ENCODE results near the gene LPCAT1.
"Not testable (repeated sequence)": the region's sequence is repeated elsewhere in the genome, so short reads cannot be mapped to it uniquely, and the experiment has no call there.

LPCAT1 gene

DNA sequence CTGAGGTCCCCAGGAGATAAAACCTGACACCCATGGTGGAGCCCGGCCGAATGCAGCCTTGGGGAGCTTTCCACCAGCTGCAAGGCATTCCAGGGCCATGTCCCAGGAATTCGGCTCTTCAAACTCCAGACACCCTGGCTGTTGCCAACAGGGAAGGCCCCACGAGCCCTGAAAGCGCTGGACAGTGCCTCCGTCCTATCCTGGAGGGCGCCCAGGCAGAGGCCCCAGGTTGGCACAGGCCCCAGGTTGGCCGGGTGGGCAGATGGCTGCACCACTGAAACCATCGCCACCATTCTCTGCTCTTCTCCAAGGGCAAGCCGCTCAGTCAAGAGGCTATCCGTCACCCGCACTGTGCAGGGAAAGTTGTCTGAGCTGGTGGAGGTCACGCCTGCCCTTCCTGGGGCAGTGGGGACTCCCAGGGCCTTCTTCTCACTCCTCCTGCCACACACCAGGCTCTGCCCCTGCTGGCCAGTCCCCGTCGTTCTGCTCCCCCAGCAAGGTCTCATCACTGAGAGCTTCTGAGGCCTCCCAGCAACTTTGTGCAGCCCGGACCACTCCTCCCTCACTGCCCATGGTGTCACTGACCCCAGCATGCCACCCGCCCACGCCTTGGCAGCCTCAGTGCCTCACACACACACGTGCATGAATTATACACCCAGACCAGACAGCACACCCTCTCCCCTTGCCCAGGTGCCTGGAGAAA, 99.7 kb downstream of the LPCAT1 start:
- no peak for DNase-seq (ENCODE audit: low spot score)

DNA sequence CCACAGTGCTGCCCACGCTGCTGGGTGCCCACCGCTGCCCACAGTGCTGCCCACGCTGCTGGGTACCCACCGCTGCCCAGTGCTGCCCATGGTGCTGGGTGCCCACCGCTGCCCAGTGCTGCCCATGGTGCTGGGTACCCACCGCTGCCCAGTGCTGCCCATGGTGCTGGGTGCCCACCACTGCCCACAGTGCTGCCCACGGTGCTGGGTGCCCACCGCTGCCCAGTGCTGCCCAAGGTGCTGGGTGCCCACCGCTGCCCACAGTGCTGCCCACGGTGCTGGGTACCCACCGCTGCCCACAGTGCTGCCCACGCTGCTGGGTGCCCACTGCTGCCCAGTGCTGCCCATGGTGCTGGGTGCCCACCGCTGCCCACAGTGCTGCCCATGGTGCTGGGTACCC, 101.2 kb downstream of the LPCAT1 start:
- DNase-seq (ENCODE audit: low spot score) = not testable (repeated sequence)

- DNase-seq (ENCODE audit: low spot score) = no peak
Observed at GRCh38 chr5:1421521-1422341, 102.0 kb downstream of the LPCAT1 start.

- DNase-seq (ENCODE audit: low spot score) = no peak
Observed at GRCh38 chr5:1420211-1421195, 103.3 kb downstream of the LPCAT1 start.

GRCh38 chr5:1419476-1420210, 104.1 kb downstream of the LPCAT1 start:
- DNase-seq (ENCODE audit: low spot score) = no peak

DNA sequence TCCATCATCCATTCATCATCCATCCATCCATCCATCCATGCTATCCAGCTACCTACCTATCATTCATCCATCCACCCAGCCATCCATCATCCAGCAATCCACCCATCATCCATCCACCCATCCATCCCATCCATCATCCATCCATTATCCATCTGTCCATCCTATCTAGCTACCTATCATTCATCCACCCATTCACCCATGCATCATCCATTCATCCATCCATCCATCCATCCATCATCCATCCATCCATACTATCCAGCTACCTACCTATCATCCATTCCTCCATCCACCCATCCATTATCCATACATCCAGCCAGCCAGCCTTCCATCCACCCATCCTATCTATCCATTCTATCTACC, 104.9 kb downstream of the LPCAT1 start:
- no peak for DNase-seq (ENCODE audit: low spot score)

- DNase-seq (ENCODE audit: low spot score) = no peak
Observed at GRCh38 chr5:1418238-1418920, 105.4 kb downstream of the LPCAT1 start.

DNA sequence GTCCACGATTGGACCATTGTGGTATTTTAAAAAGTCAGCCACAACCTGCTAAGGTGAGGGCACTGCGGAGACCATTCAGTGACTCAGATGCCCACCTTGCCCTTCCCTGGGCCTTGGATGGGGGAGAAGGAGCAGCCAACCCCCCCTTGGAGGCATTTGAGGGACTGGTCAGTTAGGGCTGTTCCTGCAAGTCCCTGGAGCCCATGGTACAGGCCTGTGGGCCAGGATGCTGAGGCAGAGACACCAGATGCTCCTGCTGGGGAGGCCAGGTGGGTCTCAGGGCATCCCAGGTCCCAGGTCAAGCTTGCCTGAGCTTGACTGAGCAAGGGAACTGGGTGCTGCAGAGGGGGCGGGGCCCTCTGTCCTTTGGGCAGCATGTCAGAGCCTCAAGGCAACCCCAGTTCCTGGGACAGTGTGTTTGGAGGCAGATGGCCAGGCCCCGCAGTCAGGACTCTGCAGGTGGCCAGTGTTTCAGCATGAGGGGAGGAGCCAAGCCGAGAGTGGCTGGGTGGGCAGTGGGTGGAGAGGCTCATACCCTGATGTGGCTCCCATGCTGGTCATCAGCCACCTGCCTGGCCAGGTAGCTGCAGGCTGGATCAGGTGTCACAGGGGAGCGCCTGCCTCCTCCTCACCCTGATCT, 106.1 kb downstream of the LPCAT1 start:
- DNase-seq (ENCODE audit: low spot score) = no peak

GRCh38 chr5:1416856-1417469, 106.8 kb downstream of the LPCAT1 start:
- no peak for DNase-seq (ENCODE audit: low spot score)

- no peak for DNase-seq (ENCODE audit: low spot score)
Observed at GRCh38 chr5:1415626-1416360, 108.0 kb downstream of the LPCAT1 start.

DNA sequence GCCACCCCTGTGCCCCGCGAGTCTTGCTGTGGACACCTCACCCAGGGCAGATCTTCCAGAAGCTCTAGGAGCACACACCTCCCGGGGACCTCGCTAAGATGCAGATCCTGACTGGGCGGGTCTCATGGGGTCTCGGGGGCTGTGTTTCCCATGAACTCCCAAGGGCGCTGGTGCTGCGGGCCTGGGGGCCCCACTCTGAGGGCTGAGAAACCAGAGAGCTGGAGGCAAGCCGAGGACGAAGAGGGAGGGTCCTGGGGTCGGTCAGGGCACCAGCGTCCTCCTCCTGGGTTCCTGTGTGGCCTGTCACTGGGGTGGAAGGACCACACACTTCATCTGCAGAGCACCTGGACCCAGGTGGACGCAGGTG, 108.7 kb downstream of the LPCAT1 start:
- no peak for DNase-seq (ENCODE audit: low spot score)

DNA sequence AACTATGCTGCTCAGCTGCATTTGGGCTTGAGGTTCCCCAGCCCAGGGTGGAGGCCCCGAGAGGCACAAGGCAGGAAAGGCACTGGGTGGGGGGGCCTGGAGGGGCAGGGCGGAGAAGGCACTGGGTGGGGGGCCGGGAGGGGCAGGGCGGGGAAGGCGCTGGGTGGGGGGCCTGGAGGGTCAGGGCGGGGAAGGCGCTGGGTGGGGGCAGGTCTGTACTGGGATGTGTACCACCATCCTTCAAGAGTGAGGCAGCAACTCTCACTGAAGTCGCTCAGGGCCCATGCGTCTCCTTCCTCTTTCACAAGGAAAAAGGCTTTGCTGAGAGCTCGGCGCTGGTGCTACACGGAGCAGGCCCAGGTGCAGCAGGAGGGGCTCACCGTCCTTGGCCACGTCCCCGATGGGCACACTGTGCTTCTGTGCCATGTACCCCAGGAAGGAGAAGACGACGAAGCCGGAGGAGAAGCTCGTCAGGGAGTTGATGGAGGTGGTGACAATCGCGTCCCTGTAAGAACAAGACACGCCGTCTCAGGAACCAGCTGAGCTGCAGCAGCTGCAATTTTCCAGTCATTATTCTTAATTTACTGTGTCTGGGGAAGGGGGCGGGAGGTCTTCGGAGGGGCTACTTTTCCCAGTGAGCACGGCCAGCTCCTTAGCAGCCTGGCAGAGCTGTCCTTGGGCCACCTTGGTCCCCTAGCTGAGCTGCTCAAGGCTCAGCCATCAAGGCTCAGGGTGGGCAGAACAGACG, 109.3 kb downstream of the LPCAT1 start:
- no peak for DNase-seq (ENCODE audit: low spot score)

DNA sequence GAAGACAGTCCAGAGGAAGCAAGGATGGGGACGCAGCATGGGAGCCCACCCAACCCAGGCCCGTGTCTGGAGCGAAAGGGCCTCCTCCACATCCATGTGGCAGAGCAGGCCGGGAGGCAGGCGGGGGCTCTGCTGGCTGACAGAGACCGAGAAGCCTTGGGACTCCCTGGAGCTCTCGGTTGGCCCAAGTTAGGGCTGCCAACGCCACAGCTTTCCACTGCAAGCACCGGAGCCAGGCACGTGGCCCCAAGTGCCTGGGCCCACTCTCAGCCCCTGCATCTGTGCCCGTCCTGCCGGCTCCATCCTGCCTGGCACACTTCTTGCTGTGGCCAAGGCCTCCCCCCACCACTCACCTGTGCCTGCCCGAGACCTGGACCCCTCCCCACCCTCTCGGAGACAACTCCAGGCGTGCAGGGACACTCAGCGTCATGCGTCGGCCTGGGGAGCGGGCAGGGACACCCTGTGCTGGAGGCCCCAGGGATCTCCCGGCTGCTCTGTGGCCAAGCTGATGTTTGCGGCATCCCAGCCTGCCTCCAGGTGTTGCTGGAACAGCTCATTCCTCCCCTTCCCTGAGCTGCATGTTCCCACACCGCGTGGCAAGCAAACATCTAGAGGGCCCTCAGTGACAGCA, 110.0 kb downstream of the LPCAT1 start:
- no peak for DNase-seq (ENCODE audit: low spot score)

DNA sequence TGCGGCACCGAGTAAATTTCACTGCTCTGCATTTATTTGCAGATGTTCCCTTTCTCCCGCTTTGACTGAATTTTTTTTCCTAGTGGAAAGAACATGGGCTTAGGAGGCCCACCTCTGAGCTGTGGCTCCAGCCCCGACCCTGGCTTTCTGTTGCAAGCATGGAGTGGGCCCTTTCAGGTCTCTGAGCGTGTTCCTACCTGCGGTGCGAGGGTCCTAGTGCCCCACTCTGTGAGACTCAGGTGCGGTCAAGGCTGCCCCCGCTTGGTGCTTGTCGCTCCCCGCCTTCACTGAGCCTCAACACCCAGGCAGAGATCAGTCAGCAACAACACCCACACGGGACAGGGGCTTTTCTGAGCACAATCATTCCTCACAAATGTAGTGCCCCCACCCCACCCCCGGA, 110.5 kb downstream of the LPCAT1 start:
- DNase-seq (ENCODE audit: low spot score) = no peak

DNA sequence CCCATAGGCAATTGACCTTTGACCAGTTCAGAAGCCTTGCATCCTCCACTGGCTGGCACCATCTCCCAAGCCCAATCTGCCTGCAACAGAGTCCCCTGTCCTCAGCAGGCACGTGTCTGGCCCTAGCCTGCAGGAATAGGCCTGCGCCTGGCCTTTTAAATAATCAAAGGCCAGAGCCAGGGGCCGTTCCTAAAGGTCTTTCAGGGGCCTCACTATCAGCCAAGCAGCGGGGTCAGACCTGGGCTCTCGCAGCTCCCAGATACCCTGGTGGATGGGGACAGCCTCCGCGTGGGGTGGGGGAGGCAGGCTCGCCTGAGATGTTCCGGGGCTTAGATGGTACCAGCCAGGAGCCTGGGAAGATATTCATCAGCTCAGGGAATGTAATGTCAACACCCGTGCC, 111.1 kb downstream of the LPCAT1 start:
- no peak for DNase-seq (ENCODE audit: low spot score)

- DNase-seq (ENCODE audit: low spot score) = no peak
Observed at GRCh38 chr5:1412163-1412562, 111.6 kb downstream of the LPCAT1 start.
